HUES64 (cell line): ENCODE data around the gene ZCCHC14.
A peak's percentile ranks its signal among the peaks of the same experiment; 100 is the strongest.
"Not testable (repeated sequence)": the region's sequence is repeated elsewhere in the genome, so short reads cannot be mapped to it uniquely, and the experiment has no call there.

ENCODE experiments used
- H3K27ac ChIP-seq: 2 replicates; pipeline ENCODE4 v1.7.0; 2013; ENCODE audit warnings: low read depth, low read length, inconsistent platforms
- H3K27me3 ChIP-seq: 2 replicates; pipeline ENCODE4 v1.6.1; 2013; ENCODE audit warnings: mild to moderate bottlenecking, low read length; ENCODE audit not compliant: insufficient read depth
- H3K36me3 ChIP-seq: 2 replicates; pipeline ENCODE4 v1.6.1; 2013; ENCODE audit warnings: mild to moderate bottlenecking, low read length; ENCODE audit not compliant: insufficient read depth
- H3K4me1 ChIP-seq: 2 replicates; pipeline ENCODE4 v1.6.1; 2013; ENCODE audit warnings: mild to moderate bottlenecking, low read length, moderate library complexity; ENCODE audit not compliant: insufficient read depth
- H3K4me3 ChIP-seq: 2 replicates; pipeline ENCODE4 v1.5.1; 2013; ENCODE audit warnings: mild to moderate bottlenecking, low read length, moderate library complexity
- H3K9ac ChIP-seq: 2 replicates; pipeline ENCODE4 v1.6.1; 2013; ENCODE audit warnings: mild to moderate bottlenecking, low read depth, low read length
- H3K9me3 ChIP-seq: 2 replicates; pipeline ENCODE4 v1.6.1; 2013; ENCODE audit warnings: low read depth, low read length; ENCODE audit not compliant: insufficient read depth
- WGBS: fragments of 150-250, 120-280 bp; methylation state at CpG from one replicate; pipeline ENCODE4 v1.1.7; 2013; ENCODE audit warnings: missing lambda C conversion rate; 5-methylcytosine and 5-hydroxymethylcytosine counted together

ZCCHC14 gene

DNA sequence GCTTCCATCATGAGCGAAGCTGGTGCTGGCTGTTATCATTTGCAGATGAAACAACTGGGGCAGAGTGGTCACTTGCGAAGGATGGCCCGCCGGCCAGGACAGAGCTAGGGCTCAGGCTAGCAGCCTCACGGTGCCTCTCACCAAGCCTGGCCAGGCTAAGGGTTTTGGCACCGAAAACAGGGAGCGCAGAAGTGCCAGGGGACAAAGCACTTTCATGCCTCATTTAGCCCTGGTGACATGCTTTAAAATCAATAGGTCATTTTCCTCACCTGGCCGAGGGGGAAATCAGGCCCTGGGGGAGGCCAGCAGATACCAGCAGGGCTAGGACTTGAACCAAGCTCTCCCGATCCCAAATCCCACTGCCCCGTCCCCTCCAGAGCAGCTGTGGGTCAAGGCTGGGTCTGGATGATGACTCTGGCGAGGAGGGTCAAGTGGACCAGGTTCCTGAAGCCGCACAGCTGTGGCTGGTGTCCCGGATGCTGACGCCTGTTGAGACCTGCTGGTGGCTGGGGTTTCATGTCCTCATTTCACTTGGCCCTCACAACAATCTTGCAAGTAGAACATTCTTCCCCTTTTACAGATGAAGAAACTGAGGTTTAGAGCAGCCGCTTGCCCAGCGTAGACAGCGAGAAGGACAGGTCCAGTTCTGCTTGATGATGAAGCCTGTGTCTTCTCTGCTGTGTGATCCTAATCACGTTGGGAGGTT, 10.6 kb upstream of the ZCCHC14 start:
- H3K9me3 ChIP-seq, H3K27me3 ChIP-seq, H3K9ac ChIP-seq, H3K4me3 ChIP-seq, H3K27ac ChIP-seq, H3K4me1 ChIP-seq, H3K36me3 ChIP-seq: not testable (repeated sequence)
- WGBS: 94% methylated on average over 18 of the region's 18 CpGs

DNA sequence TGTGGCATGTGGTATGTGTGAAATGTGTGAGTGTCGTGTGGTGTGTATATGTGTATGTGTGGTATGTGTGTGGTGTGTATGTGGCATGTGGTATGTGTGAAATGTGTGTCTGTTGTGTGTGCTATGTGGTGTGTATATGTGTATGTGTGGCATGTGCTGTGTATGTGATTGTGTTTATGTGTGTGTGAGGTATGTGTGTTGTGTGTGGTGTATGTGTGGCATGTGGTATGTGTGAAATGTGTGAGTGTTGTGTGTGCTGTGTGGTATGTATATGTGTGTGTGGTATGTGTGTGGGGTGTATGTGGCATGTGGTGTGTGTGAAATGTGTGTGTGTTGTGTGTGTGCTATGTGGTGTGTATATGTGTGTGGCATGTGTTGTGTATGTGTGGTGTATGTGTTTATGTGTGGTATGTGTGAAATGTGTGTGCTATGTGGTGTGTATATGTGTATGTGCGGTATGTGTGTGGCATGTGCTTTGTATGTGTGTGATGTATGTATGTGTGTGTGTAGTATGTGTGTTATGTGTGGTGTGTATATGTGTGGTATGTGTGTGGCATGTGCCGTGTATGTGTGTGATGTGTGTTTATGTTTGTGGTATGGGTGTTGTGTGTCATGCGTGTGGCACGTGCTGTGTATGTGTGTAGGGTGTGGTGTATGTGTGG, 9.6 kb upstream of the ZCCHC14 start:
- Histone ChIP-seq H3K27ac (no peak overlapping the region), H3K4me3 (no peak overlapping the region), H3K4me1 (no peaks in the 10 kb centered on the region), H3K9ac (no peak overlapping the region), H3K9me3 (no peaks in the 10 kb centered on the region), H3K36me3 (no peaks in the 10 kb centered on the region), H3K27me3 (no peaks in the 10 kb centered on the region)
- 93% methylated on average over 5 of the region's 5 CpGs for whole genome bisulfite sequencing

DNA sequence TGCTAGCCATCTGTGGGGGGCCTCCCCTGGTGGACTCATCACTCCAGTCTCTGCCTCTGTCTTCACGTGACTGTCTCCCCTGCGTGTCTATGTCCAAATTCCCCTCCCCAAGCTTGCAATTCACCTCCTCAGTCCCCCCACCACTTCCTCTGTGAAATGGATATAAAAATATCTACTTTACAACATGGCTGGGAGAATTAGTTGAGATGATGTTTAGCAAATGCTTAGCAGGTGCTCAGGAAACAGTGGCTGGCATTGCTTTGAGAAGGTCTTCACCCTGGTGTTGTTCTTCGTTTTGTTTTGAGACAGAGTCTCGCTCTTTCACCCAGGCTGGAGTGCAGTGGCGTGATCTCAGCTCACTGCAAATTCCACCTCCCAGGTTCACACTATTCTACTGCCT, 8.3 kb upstream of the ZCCHC14 start:
- Histone ChIP-seq H3K4me3 (no peak overlapping the region), H3K4me1 (no peaks in the 10 kb centered on the region), H3K9ac (no peak overlapping the region), H3K27me3 (no peaks in the 10 kb centered on the region), H3K36me3 (no peaks in the 10 kb centered on the region), H3K9me3 (no peaks in the 10 kb centered on the region), H3K27ac (no peak overlapping the region)
- 89% methylated on average over 5 of the region's 5 CpGs for WGBS

DNA sequence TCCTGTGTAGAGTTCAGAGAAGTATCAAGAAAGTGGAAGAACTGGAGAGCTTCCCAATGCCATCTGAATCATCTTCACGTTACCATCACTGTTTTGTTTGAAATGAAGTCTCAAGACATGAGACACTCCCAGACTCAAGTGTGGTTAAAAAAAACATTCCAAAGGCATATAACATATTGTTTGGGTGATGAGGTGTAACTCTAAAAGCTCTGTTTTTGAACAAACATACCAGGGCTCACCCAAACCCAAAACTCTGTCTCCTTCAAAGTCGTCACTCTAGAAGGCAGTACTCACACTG, 6.3 kb upstream of the ZCCHC14 start:
- Histone ChIP-seq H3K9ac (no peak overlapping the region), H3K4me3 (no peak overlapping the region), H3K27ac (no peak overlapping the region), H3K27me3 (no peaks in the 10 kb centered on the region), H3K36me3 (no peaks in the 10 kb centered on the region), H3K9me3 (no peaks in the 10 kb centered on the region), H3K4me1 (no peaks in the 10 kb centered on the region)
- WGBS: 80% methylated on average over 2 of the region's 2 CpGs

DNA sequence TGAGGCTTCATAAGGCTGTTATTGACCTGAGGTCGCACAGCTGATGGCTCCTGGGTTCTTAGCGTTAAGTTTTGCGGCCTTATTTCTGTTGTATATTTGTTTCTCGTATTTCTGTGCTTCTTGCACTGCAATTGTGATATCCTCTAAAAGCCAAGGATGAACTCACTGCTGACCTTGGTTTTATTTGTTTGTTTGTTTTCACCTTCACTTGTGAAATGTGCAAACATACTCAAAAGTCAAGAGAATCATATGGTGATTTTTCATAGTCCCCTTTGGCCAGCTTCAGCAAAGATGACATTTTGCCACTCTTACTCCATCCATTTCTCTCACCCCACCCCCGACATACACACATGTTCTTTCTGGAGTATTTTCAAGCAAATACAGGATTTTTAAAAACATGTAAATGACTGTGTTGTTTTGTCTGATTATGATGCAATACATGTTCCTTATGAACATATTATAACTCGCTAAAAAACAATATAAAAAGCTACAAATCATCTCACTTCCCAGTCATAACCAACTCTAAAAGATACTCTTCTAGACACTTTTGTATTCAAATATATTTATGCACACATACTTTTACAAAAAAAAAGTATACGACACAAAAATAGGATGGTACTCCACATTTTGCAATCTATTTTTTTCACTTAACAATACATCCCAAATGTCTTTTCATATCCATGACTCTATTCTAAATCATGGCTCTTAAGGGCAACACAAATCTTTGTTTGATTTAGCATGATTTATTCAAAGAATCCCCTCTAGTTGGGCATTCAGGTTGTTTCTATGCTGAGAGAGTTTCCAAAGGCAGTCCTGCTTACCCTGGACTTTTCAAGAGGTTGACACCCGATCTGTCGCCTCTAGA, 5.7 kb upstream of the ZCCHC14 start:
- Histone ChIP-seq H3K27me3 (no peaks in the 10 kb centered on the region), H3K9ac (no peak overlapping the region), H3K4me1 (no peaks in the 10 kb centered on the region), H3K9me3 (no peaks in the 10 kb centered on the region), H3K36me3 (no peaks in the 10 kb centered on the region), H3K27ac (no peak overlapping the region), H3K4me3 (no peak overlapping the region)
- 81% methylated on average over 9 of the region's 9 CpGs for WGBS

DNA sequence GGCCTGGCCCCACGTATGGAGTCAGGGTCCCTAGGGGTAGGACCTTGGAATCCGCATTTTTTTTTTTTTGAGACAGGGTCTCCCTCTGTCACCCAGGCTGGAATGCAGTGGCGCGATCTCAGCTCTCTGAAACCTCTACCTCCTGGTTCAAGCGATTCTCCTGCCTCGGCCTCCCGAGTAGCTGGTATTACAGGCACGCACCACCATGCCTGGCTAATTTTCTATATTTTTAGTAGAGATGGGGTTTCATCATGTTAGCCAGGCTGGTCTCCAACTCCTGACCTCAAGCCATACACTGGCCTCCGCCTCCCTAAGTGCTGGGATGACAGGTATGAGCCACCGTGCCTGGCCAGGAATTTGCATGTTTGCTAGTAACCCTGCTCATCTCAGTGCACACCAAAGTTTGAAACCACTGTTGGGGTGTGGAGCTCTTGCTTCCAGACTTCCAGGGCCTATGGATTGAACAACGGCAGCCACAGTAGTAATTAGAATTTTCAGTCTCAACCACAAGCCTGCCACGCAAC, 5.0 kb upstream of the ZCCHC14 start:
- H3K27ac ChIP-seq, H3K9ac ChIP-seq, H3K4me1 ChIP-seq, H3K9me3 ChIP-seq, H3K36me3 ChIP-seq, H3K27me3 ChIP-seq, H3K4me3 ChIP-seq: not testable (repeated sequence)
- 92% methylated on average over 12 of the region's 12 CpGs for WGBS

DNA sequence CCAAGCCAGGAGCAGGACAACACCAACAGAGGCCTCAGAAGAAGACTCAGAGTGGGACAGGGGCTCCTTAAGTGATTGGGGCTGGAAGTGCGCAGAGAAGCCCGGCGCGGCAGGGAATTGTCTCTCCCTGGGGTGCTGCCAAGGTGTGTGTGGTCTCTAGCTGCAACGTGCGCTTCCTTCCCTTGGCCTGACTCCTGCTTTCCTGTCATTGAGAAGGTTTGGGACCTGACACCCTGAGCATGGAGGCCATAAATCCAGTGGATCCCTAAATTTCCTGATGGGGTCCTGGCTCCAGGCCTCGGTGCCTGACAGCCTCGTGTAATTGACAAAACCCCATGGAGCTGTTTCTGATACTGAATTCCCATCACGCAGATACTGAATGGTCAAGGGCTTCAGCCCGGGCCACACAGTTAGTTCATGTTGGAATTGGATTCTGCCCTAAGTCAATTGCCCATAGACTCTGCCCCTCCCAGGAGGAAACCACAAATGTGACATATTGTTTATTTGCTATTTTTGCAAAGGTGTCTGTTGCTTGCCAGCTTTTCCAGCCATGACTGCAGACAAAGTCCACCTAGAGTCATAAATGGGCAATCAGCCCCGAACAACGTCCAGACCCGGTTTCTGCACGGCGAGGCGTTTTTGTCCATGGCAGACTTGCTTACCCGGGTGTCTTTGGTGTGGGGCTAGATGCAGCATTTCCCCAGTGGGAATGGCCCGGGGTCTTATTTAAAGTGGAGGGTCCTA, 4.4 kb upstream of the ZCCHC14 start:
- not testable (repeated sequence) for H3K4me3 ChIP-seq, H3K27me3 ChIP-seq
- 94% methylated on average over 18 of the region's 18 CpGs for WGBS

DNA sequence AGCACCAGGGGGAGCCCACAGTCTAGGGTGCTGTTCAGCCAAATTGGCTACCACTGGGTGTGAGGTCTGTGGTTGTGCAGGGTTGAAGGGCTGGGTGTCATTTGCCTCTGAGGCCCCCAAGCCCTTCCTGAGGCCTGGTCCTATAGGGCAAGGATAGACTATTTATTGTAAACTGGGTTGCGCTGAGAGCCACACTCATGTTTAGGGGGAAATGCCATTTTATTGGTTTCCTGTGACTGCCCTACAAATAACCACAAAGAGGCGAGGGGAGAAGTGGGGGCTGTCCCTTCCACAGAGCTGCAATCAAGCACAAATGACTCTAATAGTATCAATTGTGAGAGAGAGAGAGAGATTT, 3.6 kb upstream of the ZCCHC14 start:
- H3K36me3 ChIP-seq: no peaks in the 10 kb centered on the region
- WGBS: 100% methylated on average over 1 of the region's 2 CpGs
- no peak overlapping the region for H3K9ac ChIP-seq
- no peaks in the 10 kb centered on the region for H3K9me3 ChIP-seq
- H3K27me3 ChIP-seq: peaks cover 5% of the 10 kb centered on the region
- no peak overlapping the region for H3K4me3 ChIP-seq
- H3K4me1 ChIP-seq: peaks cover 3% of the 10 kb centered on the region; the same call in 1 of the 2 replicates
- no peak overlapping the region for H3K27ac ChIP-seq

More for the DNA sequence above, 4.4 kb upstream of the ZCCHC14 start:
- not testable (repeated sequence) for H3K4me1 ChIP-seq, H3K36me3 ChIP-seq, H3K27ac ChIP-seq, H3K9me3 ChIP-seq, H3K9ac ChIP-seq

DNA sequence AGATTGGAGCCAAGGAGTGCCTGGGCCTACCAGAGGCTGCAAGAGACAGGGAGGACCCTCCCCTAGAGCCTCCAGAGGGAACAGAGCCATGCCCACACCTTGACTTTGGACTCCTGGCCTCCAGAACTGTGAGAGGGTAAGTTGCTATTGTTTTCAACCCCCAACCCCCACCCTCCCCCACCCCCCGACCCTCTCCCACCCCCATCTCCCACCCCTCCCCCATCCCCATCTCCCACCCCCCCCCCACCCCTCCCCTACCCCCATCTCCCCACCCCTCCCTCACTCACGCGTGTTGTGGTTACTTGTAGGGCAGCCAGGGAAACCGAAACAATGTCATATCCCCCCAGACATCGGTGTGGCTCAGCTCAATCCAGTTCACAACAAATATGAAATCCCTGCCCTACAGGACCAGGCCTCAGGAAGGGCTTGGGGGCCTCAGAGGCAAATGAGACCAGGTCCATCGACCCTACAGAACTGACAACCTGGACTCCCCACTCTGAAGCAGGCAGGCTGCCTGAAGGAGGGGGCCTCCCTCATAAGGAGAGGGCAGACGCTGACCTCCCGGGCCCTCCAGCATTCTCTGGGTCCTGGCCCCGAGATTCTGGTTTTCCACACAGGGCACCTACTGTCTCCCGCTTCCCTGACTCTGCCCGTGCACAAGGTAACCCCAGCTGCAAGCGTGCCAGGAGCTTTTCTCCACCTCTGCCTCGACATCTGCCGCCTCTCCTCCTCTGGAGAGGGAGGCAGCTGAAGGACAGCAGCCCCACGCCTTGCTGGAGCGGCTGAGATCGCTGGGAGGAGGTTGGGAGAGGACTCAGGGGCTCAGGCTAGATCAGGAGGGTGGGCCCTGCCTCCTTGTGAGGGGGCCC, 3.0 kb upstream of the ZCCHC14 start:
- H3K27ac ChIP-seq: no peak overlapping the region
- H3K36me3 ChIP-seq: no peaks in the 10 kb centered on the region
- no peaks in the 10 kb centered on the region for H3K9me3 ChIP-seq
- 89% methylated on average over 16 of the region's 17 CpGs for WGBS
- no peak overlapping the region for H3K4me3 ChIP-seq
- H3K4me1 ChIP-seq: peaks cover 6% of the 10 kb centered on the region; the same call in 1 of the 2 replicates
- no peak overlapping the region for H3K9ac ChIP-seq
- H3K27me3 ChIP-seq: peaks cover 11% of the 10 kb centered on the region

DNA sequence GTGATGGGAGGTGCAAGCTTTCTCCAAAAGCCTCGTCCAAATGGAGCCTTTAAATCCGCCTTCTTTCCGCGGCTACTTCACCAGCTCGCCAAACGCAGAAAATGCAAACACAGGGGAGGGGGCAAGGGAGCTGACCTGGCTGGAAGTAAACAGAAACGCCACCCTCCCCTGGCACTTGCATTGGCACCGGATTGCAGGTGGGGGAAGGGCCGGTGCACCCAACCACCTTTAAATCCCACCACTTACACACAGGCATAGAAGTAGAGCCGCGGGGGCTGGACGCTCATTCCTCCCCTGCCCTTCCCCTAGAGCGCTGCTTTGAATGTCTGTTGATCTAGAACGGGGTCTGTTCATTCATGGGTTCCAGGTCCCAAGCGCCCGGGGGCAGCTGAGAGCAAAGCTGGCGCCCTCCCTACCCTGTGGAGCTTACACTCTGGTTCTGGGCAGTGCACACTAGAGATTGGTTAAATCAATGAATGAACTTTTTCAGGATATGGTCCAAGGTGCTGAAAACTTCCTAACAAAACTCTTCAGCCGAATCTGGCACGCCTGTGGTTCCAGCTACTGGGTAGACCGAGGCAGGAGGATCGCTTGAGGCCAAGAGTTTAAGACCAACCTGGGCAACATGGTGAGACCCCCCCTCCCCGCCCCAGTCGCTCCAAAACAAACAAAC, 920 bp upstream of the ZCCHC14 start:
- Histone ChIP-seq H3K4me3 (peak overlapping the region; percentile 62), H3K36me3 (no peaks in the 10 kb centered on the region), H3K27me3 (peaks cover 11% of the 10 kb centered on the region), H3K9ac (0 out of 2 replicates have a peak overlapping the region, but pooled peaks have one; percentile 66), H3K27ac (no peak overlapping the region), H3K4me1 (peaks cover 20% of the 10 kb centered on the region), H3K9me3 (no peaks in the 10 kb centered on the region)
- WGBS: 53% methylated on average over 21 of the region's 23 CpGs
